Activated CD4-positive, alpha-beta T cell treated with anti-CD3 and anti-CD28 coated beads, Interleukin-2, amount 50 U/mL, for 24 hours (primary cell): ENCODE data around the gene ZFR2.
"Not testable (repeated sequence)": the region's sequence is repeated elsewhere in the genome, so short reads cannot be mapped to it uniquely, and the experiment has no call there.

Source experiments
- DNase-seq, 2 donors: peaks; one replicate each; pipeline ENCODE4 v3.0.0-alpha.2; 2020; ENCODE audit warnings: low read depth in 1 of 2, low spot score in 1 of 2

Gene ZFR2

DNA sequence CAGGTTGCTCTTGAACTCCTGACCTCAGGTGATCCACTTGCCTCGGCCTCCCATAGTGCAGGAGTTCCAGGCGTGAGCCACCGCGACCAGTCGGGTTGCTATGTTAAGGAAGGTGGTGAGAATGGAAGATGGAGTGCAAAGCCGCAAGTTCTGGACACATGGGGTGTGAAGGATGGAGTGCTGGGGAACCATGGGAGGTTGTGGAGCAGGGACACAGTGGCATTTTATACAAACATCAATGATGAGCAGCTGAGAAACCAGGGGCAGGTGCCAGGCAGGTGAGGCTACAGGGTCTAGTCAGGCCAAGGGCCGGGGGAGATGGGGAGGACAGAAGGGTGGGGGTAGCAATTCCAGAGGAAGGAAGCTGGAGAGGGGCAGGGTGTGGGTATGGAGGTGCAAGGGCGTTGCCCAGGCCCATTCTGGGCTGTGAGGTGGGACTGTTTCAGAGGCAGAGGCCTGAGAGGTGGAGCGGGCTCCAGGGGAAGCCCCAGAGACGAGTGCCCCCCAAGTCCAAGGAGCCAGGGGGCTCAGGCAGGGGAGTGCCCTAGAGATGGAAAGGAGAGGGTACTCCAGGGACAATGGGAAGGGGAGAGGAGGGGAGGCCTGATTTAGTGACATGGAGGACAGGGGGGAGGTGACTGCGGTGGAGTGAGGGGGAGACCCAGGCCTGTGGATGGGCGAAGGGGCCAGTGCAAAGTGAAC is 94.9 kb downstream of the ZFR2 start:
- no peak for DNase-seq

DNA sequence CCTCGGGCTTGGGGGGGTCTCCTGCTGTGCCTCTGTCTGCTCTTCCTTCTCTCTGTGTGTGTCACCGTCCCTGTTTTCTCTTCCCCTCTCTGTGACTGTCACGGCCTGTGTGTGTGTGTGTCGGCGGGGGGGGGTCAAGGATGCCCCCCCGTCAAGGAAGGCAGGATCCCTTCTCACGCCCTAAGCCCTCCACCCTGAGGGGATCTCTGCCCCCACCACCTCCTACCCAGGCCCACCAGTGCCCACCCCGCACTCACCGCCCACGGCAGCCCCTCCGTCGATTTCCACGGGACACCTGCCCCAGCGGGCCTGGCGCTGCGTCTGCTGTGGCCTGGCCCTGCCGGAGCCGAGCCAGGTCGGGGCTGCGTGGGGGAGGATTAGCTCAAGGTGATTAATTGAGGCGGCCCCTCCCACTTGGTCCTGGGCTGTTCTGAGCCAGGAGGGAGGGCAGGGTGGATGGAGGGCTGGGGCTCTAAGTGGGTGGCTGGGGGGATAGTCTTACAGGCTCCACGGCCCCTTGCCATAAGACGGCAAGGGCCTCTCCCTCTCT is 96.9 kb downstream of the ZFR2 start, which contains the start of gene RAX2:
TSS of gene RAX2 (minus strand) at position 323 of the 550 bp plus-strand sequence. CDS start 486 bp downstream, outside the sequence.
- no peak for DNase-seq

DNA sequence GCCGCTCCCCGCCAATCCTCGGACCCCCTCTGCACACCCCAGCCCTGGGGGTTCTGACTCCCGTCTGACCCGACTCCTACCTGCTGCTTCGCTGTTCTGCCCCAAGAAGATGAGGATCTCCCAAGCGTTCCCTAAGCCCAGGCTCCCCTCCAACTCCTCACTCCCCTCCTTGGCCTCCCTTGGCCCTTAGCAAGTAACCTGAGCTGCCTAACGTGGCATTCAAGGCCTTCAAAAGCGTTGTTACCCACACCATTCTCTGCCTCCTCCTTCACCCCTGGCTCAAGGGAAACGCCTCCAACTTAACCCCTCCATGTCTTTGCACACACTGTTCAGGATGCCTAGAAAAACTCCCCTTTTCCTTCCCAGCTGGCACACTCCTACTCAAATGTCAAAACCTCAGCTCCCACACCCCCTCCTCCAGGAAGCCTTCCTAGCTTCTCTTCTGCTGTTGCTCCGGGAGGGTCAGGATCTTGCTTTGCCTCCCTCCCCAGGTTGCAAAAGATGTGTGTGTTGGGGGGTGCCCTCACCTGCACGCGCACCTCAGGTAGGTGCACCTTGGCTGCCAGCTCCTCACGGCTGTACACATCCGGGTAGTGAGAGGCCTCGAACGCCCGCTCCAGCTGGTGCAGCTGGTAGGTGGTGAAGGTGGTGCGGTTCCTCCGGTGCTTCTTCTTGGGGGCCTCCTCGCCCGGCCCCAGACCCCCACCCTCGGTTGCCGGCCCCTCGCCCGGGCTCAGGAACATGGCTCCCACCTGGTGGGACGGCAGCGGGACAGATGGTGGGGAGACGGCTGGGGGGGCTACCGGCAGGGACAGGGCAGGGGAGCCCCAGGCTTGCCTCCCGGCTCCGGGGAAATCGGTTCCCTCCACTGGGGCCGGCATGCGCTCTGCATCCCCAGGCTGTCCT is 97.6 kb downstream of the ZFR2 start:
- DNase-seq = no peak

DNA sequence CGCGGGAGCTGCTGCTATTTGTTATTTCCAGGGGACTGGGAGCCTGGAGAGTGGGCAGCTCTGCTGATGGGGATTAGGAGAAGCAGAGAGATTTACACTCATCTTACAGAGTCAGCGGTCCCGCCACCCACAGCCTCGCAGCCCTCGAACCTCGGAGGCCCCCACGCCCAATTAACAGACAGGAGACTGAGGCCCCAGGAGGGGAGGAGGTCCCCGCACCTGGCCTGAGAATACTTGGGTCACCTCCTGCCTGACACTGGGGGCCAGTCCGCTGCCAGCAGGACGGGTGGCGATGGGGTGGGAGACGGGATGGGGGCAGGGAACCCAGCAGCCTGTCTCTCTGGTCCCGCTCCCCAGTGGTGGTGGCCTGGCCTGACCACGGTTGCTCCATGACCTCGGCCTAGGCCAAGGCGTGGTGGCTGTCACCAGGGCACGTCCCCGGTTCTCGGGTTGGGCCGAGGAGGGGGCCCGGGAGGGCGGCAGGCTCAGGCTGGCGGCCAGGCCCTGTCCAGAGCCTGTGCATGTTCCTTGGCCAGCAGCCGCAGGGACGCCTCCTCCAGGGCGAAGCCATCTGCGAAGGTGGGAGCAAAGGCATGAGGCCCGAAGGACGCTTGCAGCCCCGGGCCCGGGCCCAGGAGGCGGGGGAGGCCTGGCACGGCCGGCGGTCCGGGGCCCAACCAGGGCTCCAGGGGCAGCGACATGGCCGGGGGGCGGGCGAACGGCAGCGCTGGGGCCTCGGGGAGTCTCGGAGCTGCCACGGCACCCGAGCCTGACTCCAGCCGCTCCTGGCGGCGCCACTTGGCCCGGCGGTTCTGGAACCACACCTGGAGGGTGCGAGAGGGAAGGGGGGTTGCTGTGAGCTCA is 98.5 kb downstream of the ZFR2 start:
- no peak for DNase-seq

DNA sequence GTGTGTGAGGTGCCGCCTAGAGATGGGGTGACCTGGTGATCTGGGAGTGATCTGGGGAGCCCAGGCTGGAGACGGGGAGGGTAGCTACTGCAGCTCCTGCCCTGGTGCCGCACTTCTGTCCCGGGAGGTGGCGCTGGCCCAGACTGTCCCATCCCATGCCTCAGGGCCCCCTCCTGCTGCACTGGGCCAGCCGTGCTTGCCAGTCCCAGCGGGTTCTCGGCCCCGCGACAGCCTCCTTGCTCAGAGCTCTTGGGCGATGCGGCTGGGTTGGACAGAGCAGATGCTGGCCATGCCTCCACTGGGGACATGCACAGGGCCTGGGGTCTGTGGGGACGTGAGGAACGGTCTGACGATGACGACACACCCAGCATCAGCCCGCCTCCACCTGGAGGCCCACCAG is 99.3 kb downstream of the ZFR2 start:
- DNase-seq = no peak

DNA sequence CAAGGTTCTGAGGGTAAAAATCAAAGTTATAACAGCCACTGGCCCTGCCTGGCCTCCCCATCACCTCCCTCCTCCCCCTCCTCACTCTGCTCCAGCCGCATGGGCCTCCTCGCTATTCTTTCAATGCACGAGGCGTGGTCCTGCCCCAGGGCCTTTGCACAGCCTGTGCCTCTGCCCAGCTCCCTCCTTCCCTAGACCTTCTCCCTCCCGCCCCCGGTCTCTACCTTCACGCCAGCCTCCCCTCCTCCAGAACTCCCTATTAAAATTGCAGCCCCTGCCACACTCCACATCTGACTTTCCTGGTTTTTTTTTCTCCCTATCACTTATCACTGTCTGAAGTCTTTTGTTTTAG is 100.1 kb downstream of the ZFR2 start:
- no peak for DNase-seq

DNA sequence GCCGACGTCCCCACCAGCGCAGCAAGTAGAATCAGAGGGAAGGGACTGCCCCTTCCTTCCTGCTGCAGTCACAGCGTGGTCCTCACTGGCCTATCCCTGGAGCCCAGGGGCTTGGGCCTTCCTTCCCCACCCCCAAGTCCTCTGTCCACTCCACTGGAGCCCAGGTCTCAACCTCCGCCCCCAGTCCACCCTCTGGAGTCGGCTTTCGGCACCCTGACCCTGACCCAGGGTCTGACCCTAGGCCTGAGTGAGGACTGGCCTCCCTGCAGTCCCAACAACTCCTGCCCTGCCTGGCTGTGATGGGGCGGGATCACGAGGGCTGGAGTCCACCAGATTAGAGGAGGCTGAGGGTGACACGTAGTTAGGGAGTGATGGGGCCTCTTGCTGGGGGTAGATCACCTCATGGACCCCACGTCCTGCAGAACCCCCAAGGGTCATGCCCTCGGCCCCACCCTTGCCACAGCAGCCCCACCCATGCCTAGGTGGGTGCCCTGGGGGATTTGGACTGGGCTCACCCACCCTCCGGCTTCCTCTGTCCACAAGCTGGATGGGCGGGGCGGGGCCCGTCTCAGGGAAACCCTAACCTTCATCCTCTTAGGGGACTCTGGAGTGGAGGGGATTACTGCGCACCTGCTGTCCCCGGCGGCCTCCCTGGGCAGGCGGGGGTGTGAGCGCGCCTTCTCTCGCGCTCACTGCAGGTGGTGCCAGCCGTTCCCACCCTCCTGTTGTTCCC is 100.7 kb downstream of the ZFR2 start:
- no peak for DNase-seq

DNA sequence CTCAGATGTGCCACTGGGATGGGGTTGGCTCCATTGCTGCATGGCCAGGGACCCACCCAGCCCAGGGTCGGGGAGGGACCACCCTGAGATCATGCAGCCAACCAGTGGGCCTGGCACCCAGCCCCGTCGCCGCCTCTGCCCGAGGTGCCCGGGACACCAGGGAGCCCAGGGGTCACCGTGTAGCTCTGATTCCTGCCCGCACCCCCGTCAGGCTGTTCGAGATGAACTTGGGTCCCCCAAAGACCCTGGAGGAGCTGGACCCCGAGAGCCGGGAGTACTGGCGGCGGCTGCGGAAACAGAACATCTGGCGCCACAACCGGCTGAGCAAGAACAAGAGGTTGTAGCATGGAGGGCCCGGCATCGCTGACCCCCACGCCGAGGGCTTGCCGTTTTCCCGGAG is 101.8 kb downstream of the ZFR2 start:
- DNase-seq = no peak

DNA sequence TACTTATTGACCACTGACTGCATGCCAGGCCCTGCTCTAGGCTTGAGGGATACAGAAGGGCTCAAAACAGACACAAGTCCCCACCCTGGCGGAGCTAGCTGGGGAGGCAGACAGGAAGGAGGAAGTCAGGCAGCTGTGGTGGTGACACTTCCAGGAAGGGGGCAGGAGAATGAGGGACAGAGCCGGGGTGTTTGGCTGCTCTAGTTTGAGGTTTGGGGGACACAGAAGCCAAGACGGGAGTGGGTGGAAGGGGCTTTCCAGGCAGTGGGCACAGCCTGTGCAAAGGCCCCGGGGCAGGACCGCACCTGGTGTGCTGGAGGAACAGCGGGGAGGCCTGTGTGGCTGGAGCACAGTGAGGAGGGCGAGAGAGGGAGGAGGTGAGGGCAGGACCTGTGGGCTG is 102.3 kb downstream of the ZFR2 start:
- no peak for DNase-seq

DNA sequence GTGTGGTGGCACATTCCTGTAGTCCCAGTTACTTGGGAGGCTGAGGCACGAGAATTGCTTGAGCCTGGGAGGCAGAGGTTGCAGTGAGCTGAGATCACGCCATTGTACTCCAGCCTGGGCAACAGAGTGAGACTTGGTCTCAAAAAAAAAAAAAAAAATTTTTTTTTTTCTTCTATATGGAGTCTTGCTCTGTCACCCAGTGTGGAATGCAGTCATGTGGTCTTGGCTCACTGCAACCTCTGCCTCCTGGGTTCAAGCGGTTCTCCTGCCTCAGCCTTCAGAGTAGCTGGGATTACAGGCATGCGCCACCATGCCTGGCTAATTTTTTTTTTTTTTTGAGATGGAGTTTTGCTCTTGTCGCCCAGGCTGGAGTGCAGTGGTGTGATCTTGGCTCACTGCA is 103.1 kb downstream of the ZFR2 start:
- not testable (repeated sequence) for DNase-seq

DNA sequence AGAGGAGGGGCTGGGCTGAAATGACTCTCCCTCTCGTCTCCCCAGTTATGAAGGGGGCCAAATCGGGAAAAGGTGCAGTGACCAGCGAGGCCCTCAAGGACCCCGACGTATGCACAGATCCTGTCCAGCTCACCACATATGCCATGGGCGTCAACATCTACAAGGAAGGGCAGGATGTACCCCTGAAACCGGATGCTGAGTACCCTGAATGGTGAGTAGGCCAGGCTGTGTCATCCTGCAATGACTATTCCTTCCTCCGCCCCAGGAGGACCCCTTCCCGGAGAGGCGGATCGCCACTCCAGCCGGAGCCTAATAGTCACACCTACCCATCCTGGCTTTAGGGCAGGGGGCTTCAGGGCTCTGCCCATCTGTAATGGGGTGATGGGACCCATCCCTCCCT is 103.7 kb downstream of the ZFR2 start:
- no peak for DNase-seq

DNA sequence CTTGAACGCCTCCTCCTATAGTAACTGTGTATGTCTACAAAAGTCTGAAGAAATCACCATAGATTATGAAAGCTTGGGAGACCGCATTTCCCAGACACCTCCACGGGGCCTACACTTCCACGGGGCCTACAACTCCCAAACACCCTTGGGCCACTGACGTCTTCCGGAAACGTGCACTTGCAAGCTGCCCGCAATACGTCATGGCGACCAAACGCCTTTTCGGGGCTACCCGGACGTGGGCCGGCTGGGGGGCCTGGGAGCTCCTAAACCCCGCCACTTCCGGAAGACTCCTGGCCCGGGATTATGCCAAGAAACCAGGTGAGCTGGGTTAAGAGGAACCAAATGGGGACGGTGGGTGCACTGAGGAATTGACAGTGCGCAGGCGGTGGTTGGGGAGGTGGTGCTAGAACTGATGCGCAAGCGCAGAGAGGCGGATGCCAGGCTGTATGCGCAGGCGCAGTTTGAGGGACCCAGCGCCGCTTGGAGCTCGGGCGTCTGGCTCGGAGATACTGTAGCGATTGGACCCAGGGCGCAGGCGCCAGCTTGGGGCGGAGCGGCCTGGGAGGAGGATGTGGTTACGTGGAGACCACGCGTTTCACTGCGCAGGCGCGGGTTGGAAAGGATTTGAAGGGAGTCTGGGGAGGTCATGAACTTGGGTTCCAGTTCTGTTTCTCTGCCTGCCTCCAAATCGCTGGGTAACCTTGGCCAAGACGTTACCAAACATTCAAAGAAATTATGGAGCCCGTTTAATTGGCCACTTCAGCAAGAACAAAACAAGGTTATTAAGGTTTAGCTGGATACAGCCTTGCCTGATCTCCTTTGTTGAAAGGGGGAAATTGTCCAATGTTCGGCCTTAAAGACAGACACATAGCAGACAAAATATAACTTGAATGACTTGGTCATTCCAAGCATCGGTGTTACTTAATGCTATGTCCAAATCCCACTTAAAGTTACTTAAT is 106.1 kb downstream of the ZFR2 start, which contains the start of gene MRPL54:
TSS of gene MRPL54 (plus strand) at position 182 of the 959 bp plus-strand sequence. CDS start at position 201, 19 bp downstream.
- peak; percentile 99 for DNase-seq

DNA sequence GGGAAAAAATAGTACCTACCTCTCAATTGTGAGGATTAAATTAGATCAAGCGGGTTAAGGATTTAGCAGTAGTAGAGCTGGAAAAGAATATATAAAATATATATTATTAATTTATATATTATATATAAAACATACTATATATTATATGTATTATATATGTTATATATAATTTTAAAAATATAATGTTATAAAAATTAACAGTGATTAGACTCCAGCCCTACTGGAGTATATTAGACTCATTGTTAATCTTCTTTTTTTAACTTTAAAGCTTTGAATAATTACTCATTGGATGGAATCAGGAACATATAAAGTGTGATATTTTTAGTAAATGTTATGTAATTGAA is 106.7 kb downstream of the ZFR2 start:
- no peak for DNase-seq

DNA sequence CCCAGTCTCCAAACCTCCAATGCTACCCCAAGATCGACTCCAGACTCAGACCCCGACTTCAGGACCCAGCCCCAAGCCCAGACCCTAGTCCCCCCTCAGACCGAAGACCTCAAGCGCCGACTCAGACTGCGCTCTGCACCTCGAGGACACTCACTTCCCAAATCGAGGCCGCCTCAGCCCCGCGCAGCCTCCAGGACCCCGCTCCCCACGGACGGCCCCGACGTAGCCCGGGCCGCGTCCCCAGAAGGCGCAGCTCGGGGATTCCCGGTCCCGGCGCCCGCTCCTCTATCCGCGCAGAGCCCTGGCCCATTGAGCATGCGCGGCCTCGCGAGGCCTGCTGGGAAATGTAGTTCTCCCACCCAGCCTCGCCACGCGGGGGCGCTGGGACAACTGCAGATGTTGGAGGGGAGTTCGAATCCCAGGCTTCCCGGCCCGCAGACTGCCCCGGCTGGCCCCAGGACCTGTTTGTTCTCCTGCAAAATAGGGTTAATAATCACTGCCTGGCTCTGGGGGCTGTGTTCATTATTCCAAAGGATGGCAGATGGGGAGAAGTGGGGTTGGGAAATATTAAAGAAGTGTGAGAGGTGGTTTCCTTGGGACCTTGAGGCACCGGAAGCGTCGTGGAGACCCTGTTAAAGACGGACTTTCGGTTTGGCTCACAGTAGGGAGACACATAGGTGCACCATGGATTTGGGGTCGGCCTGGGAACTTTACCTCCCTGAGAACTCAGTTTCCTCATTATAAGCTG is 107.3 kb downstream of the ZFR2 start, which contains the start of gene APBA3:
TSS of gene APBA3 (minus strand) at position 311 of the 748 bp plus-strand sequence. CDS start 1,428 bp downstream, outside the sequence.
- peak; percentile 94 to 98 for DNase-seq

DNA sequence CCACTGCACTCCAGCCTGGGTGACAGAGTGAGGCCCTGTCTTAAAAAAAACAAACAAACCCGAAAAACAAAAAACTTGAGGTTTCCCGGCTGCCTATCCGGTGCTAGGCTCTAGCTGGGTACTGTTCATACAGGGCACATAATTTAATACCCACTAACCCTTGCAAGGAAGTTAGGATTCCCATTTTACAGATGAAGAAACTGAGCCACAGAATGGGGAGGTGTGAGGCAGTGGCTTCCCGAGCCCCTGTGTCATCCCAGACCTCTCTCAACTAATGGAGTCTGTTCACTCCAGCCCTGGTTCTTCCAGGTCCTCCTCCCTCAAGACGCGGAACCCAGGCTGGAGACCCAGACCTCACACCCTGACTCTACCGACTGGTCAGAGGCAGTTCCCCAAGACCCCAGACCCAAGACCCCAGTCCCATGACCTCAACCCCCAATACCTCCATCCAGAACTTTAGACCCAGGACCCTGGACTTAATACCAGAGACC is 107.9 kb downstream of the ZFR2 start:
- DNase-seq = no peak

DNA sequence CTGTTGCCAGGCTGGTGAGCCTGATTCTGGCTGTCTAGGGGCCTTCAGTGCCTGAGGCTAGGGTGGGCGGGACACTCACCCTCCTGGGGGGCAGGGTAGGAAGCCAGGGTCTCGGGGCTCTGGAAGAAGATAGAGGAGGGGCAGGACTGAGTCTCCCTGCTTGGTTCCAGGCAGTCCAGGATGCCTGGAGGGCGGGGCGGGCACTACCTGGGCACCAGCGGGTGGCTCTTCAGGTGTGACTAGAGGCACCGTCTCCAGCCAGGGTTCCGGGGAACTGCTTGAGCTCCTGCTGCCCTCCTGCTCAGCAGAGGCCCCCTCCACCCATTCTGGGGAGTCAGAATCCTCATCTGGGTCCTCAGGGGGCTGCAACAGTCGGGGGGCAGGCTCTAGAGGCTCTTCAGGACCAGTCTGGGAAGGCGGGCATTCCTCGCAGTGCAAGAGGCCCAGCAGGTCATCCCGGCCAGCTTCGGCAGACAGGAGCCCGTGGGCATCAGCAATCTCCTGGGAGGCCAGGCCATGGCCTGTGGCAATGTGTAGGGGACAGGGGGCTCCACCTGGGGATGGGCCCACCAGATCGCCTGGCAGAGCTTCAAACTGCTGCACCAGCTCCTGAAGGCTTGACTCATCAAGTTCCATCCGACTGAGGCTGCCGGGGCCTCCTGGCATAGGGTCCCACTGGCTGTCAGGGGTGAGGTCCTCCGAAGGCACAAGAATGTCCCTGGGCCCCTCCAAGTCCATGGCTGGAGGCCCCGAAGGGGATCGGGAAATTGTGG is 109.2 kb downstream of the ZFR2 start:
- no peak for DNase-seq

DNA sequence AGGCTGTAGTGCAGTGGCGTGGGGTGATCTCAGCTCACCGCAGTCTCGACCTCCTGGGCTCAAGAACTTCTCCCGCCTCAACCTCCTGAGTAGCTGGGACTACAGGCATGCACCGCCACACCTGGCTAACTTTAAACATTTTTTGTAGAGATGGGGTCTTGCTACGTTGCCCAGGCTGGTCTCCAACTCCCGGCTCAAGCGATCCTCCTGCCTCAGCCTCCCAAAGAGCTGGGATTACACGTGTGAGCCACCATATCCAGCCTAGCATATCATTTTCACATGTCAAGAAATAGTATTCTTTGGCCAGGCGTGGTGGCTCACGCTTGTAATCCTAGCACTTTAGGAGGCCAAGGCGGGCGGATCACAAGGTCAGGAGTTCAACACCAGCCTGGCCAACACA is 110.5 kb downstream of the ZFR2 start:
- not testable (repeated sequence) for DNase-seq
